AG09309 (cell line): ENCODE results near the gene DPYSL5.

Experiments used
- DNase-seq: peaks from one replicate; pipeline ENCODE4 v3.0.0-alpha.2; 2010; ENCODE audit warnings: low read depth
- H3K4me3 ChIP-seq: 2 replicates; pipeline ENCODE4 v1.5.1; 2011; ENCODE audit warnings: mild to moderate bottlenecking, low read depth, low read length, moderate library complexity; ENCODE audit not compliant: control insufficient read depth
- CTCF ChIP-seq: IDR thresholded peaks from 2 replicates; pipeline ENCODE4 v1.5.1; 2011; ENCODE audit warnings: mild to moderate bottlenecking, low read depth, low read length, inconsistent platforms; ENCODE audit not compliant: insufficient read depth, control insufficient read depth; ENCODE audit errors: missing control alignments

Gene DPYSL5

GRCh38 chr2:26933431-26934334, 85.8 kb downstream of the DPYSL5 start:
- DNase-seq: no peak
- no peak overlapping the region for H3K4me3 ChIP-seq
- TF ChIP-seq CTCF: no peak

GRCh38 chr2:26934335-26934724, 86.4 kb downstream of the DPYSL5 start:
- no peak overlapping the region for H3K4me3 ChIP-seq
- no peak for DNase-seq
- TF ChIP-seq CTCF: no peak

- H3K4me3 ChIP-seq: no peak overlapping the region
- no peak for DNase-seq
- TF ChIP-seq CTCF: no peak
Measured at GRCh38 chr2:26934985-26935384, 87.1 kb downstream of the DPYSL5 start.

- no peak for TF ChIP-seq CTCF
- no peak overlapping the region for H3K4me3 ChIP-seq
- DNase-seq: no peak
Measured at GRCh38 chr2:26936855-26937254, 88.9 kb downstream of the DPYSL5 start.

- no peak for TF ChIP-seq CTCF
- DNase-seq: no peak
- H3K4me3 ChIP-seq: no peak overlapping the region
Measured at GRCh38 chr2:26938399-26939118, 90.6 kb downstream of the DPYSL5 start.

GRCh38 chr2:26940001-26940400, 92.1 kb downstream of the DPYSL5 start:
- no peak for DNase-seq
- no peak for TF ChIP-seq CTCF
- no peak overlapping the region for H3K4me3 ChIP-seq
